SJCRH30 (cell line): Measurements from ENCODE around the gene NDRG3. TPM values are rescaled to one million over a fixed set of nuclear protein-coding genes. Genes with fewer than 3 reads are reported as not detected.
A peak's percentile ranks its signal among the peaks of the same experiment; 100 is the strongest.
"Not testable (repeated sequence)": the region's sequence is repeated elsewhere in the genome, so short reads cannot be mapped to it uniquely, and the experiment has no call there.

ENCODE experiments used
- DNase-seq, 2 experiments: peaks; one replicate each; pipeline ENCODE4 v3.0.0-alpha.2; 2015 to 2020
- H3K27ac ChIP-seq: fragments of 250-450 bp; sonication (Bioruptor Pico); 2 replicates; pipeline ENCODE4 v1.5.1; 2020; ENCODE audit warnings: mild to moderate bottlenecking, moderate library complexity
- H3K27me3 ChIP-seq: fragments of 250-450 bp; sonication (Bioruptor Pico); 2 replicates; pipeline ENCODE4 v1.5.1; 2020; ENCODE audit warnings: mild to moderate bottlenecking, moderate library complexity
- H3K36me3 ChIP-seq: fragments of 250-450 bp; sonication (Bioruptor Pico); 2 replicates; pipeline ENCODE4 v1.5.1; 2020; ENCODE audit warnings: mild to moderate bottlenecking, moderate library complexity
- H3K4me1 ChIP-seq: fragments of 250-450 bp; sonication (Bioruptor Pico); 2 replicates; pipeline ENCODE4 v1.5.1; 2020; ENCODE audit warnings: mild to moderate bottlenecking, moderate library complexity
- H3K4me3 ChIP-seq: fragments of 250-450 bp; sonication (Bioruptor Pico); 2 replicates; pipeline ENCODE4 v1.5.1; 2020; ENCODE audit warnings: mild to moderate bottlenecking, moderate library complexity
- H3K9me3 ChIP-seq: fragments of 250-450 bp; sonication (Bioruptor Pico); replicated peaks from 2 replicates; pipeline ENCODE4 v1.5.1; 2020; ENCODE audit warnings: mild to moderate bottlenecking, moderate library complexity
- total RNA-seq: library from RNA; depleted of rRNA; stranded (reverse); fragments of >200 nt; shearing (Covaris generic); gene quantifications from 2 replicates; pipeline ENCODE4 v1.2.3, GENCODE V29; 2014

NDRG3 gene
- total RNA-seq, 1 experiment from 2014 or later: 46.6 TPM

DNA sequence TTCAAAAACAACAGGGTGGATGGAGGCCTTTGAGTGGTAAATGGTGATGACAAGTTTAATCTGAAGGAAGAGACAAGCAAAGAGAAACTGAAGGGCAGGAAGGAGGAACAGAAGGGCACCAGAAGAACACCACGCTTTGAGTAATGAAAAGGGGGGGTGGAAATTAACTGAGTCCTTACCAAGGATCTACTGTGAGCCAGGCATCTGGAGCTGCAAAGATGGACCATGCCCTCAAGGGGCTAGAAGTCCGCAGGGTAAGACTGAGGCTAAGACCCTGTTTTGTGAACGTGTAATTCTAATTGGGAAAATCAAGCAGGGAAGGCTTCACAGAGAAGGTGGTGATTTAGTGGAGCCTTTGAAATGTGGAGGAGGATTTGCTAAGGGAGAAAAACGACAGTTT lies 1.6 kb downstream of the NDRG3 start:
- Histone ChIP-seq H3K27ac (no peak overlapping the region), H3K9me3 (no peaks in the 10 kb centered on the region), H3K27me3 (no peaks in the 10 kb centered on the region), H3K36me3 (no peaks in the 10 kb centered on the region), H3K4me1 (0 out of 2 replicates have a peak, but pooled peaks cover 5% of the 10 kb centered on the region), H3K4me3 (no peak overlapping the region)
- DNase-seq: no peak

DNA sequence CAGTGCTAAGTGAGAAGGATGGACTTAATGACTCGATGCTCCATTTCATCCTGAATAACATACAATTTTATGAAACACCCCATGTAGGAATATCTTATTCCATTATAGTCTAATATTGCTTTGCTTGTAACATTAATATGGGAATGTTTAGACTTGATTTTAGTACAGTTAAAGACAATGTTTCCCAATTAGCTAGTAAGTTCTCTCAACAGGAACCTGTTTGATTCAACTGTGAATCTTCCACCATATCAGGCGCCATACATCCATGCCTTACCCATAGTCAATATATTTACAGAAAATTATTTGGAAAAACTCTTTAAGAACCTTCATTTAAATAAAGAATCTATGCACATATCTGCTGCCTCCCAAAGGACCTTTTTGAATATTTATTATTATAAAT lies 3.3 kb downstream of the NDRG3 start:
- no peaks in the 10 kb centered on the region for H3K36me3 ChIP-seq
- H3K27ac ChIP-seq: no peak overlapping the region
- no peak for DNase-seq
- H3K27me3 ChIP-seq: no peaks in the 10 kb centered on the region
- 0 out of 2 replicates have a peak, but pooled peaks cover 5% of the 10 kb centered on the region for H3K4me1 ChIP-seq
- H3K9me3 ChIP-seq: no peaks in the 10 kb centered on the region
- no peak overlapping the region for H3K4me3 ChIP-seq

DNA sequence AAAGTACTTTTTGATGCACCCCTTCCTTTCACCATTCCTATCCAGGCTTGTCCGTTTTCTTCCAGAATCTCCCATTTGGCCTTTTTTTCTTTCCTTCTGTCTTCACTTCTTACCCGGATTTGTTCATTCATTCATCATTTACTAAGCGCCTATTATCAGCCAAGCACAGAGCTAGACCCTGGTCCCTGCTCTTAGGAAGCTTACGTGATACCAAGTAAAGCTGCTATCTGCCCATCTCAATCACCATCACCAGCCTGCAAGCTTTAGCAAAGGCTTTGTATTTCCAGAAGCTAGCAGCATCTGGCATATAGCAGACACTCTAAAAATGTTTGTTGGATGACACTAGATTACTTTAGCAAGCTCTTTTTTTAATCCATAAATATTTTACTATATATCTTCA lies 4.8 kb downstream of the NDRG3 start:
- Histone ChIP-seq H3K27ac (no peak overlapping the region), H3K9me3 (no peaks in the 10 kb centered on the region), H3K27me3 (no peaks in the 10 kb centered on the region), H3K4me3 (no peak overlapping the region), H3K4me1 (0 out of 2 replicates have a peak, but pooled peaks cover 2% of the 10 kb centered on the region), H3K36me3 (no peaks in the 10 kb centered on the region)
- no peak for DNase-seq

DNA sequence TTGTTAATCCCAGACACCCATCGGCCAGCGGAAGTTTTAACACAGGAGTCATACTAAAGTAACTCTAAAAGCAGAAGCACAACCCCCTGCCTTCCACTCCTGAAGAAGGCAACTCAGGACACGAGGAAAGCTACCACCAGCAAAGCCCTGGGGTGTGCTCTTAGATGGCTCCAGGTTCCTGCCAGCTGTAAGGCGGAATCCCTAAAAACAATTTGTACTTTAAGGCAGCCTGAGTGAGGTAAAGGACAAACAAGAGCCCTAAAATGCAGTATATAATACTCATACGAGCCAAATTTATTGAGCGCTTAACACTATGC lies 8.7 kb downstream of the NDRG3 start:
- Histone ChIP-seq H3K9me3 (no peaks in the 10 kb centered on the region), H3K36me3 (no peaks in the 10 kb centered on the region), H3K27me3 (no peaks in the 10 kb centered on the region), H3K4me3 (no peak overlapping the region), H3K4me1 (peaks cover 7% of the 10 kb centered on the region), H3K27ac (no peak overlapping the region)
- no peak for DNase-seq

DNA sequence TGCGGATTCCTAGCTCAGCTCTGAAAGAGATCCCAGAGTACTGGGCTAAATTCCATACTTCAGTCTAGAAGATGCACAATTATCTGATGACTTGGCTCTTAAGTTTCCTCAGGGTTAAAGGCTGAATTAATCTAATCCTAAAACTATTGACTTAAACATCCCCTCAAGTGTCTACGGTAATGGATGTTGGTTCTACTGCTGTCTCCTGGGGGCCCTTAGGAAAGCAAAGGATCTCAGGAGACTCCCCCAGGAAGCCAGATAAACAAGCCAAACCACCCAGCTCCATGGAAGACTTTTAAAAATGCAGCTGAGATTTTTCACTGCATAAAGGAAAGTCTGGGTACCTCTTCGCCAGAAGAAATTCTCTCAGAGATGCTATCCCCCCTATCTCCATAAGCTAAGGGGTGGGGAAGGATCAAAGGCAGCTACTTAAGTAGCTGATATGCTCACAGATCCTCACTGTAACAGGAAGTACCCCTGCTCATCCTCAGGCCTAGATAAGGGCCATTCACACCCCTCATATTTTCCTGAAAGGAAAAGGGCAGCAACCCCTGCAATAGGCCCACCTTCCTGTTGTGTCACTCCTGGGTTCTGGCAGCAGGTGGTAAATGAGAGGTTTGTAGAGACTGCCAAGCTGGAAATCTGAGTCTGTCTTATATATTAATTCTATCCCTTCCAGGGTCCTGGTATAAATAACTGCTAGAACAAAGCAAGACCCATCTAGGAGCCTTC lies 9.3 kb downstream of the NDRG3 start:
- Histone ChIP-seq H3K4me3 (no peak overlapping the region), H3K27ac (no peak overlapping the region), H3K9me3 (no peaks in the 10 kb centered on the region), H3K27me3 (no peaks in the 10 kb centered on the region), H3K4me1 (peaks cover 7% of the 10 kb centered on the region), H3K36me3 (no peaks in the 10 kb centered on the region)
- no peak for DNase-seq

- DNase-seq: no peak
- H3K36me3 ChIP-seq: no peaks in the 10 kb centered on the region
- H3K4me1 ChIP-seq: peaks cover 7% of the 10 kb centered on the region
- no peak overlapping the region for H3K27ac ChIP-seq
- H3K4me3 ChIP-seq: no peak overlapping the region
- no peaks in the 10 kb centered on the region for H3K9me3 ChIP-seq
- no peaks in the 10 kb centered on the region for H3K27me3 ChIP-seq
These were observed 13.4 kb downstream of the NDRG3 start for GRCh38 chr20:36732456-36732855.

DNA sequence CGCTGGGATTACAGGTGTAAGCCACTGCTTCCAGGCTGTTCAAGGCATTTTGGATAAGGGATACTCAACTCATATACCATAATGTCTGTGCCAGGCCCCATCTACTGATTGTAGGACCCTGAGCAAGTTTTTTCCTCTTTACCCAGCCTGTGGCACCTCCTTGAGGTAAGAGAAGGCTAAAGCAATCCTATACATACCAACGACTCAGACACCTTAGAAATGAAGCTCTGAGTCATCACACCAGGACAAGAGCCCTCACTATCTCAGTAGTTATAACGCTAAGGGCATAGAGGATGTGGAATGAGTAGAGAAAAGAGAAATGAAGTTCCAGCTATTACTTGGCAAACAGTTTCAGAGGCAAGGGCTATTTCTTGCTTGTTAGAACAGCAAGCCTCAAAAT lies 16.9 kb downstream of the NDRG3 start:
- Histone ChIP-seq H3K27ac (no peak overlapping the region), H3K27me3 (no peaks in the 10 kb centered on the region), H3K9me3 (no peaks in the 10 kb centered on the region), H3K4me1 (peaks cover 3% of the 10 kb centered on the region), H3K36me3 (no peaks in the 10 kb centered on the region), H3K4me3 (no peak overlapping the region)
- DNase-seq: peak in 1 of 2 experiments; percentile 23

GRCh38 chr20:36726168-36726567 lies 19.7 kb downstream of the NDRG3 start:
- no peaks in the 10 kb centered on the region for H3K27me3 ChIP-seq
- no peak for DNase-seq
- 0 out of 2 replicates have a peak, but pooled peaks cover 3% of the 10 kb centered on the region for H3K9me3 ChIP-seq
- H3K36me3 ChIP-seq: peaks cover 3% of the 10 kb centered on the region; the same call in 1 of the 2 replicates
- H3K27ac ChIP-seq: no peak overlapping the region
- no peaks in the 10 kb centered on the region for H3K4me1 ChIP-seq
- H3K4me3 ChIP-seq: no peak overlapping the region

- 0 out of 2 replicates have a peak, but pooled peaks cover 3% of the 10 kb centered on the region for H3K9me3 ChIP-seq
- H3K36me3 ChIP-seq: peaks cover 6% of the 10 kb centered on the region
- no peak overlapping the region for H3K27ac ChIP-seq
- H3K27me3 ChIP-seq: no peaks in the 10 kb centered on the region
- DNase-seq: no peak
- H3K4me3 ChIP-seq: no peak overlapping the region
- no peaks in the 10 kb centered on the region for H3K4me1 ChIP-seq
These were observed 25.4 kb downstream of the NDRG3 start for GRCh38 chr20:36720510-36720909.

DNA sequence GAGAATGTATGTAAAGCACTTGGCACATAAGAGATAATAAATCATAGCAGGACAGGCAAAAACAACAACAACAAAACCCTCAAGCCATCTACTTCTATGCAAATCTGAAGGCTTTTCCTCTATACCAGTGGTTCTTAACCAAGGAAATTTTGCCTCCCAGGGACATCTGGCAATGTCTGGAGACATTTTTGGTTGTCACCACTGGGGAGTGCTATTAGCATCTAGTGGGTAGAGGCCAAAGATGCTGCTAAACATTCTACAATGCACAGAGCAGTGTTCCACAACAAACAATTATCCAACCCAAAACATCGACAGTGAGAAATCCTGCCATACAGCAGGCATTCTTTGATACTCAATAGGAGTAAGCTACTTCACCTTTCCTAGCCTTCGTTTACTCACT lies 28.2 kb downstream of the NDRG3 start:
- no peaks in the 10 kb centered on the region for H3K27me3 ChIP-seq
- H3K4me3 ChIP-seq: no peak overlapping the region
- H3K36me3 ChIP-seq: peaks cover 8% of the 10 kb centered on the region
- H3K4me1 ChIP-seq: no peaks in the 10 kb centered on the region
- DNase-seq: peak in 1 of 2 experiments; percentile 45
- H3K27ac ChIP-seq: no peak overlapping the region
- no peaks in the 10 kb centered on the region for H3K9me3 ChIP-seq

DNA sequence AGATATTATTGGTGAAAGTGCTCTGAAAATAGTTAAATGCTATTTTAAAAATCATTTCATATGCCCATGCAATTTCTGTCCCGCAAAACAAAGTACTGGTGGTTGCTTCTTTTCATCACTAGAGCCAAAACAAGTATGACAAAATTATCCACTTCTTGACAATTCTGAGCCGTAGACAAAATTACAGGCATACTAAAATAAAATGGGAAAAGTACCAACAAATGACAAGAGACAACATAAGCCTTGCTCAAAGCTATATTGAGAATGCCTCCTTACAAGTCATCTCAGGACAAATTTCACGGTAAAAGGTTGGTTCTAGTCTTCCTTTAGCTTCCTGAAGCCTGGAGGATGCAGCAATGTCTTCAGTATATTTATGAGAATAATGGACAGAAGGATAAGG lies 28.9 kb downstream of the NDRG3 start:
- Histone ChIP-seq H3K27ac (no peak overlapping the region), H3K9me3 (no peaks in the 10 kb centered on the region), H3K4me1 (no peaks in the 10 kb centered on the region), H3K36me3 (peaks cover 9% of the 10 kb centered on the region), H3K4me3 (no peak overlapping the region), H3K27me3 (no peaks in the 10 kb centered on the region)
- no peak for DNase-seq

DNA sequence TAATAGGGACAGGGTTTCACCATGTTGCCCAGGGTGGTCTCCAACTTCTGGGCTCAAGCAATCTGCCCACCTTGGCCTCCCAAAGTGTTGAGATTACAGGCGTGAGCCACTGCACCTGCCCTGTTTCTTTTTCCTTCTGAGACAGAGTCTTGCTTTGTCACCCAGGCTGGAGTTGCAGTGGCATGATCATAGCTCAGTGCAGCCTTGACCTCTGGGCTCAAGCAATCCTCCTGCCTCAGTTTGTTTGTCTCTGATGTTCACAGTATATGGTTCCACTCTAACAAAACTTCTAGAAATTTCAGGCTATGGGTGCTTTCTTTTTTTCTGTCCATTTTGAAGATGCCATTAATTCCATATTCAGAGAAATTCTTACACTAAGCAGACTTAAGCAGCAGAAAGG lies 33.1 kb downstream of the NDRG3 start:
- H3K4me3 ChIP-seq: no peak overlapping the region
- H3K36me3 ChIP-seq: peaks cover 3% of the 10 kb centered on the region; the same call in 1 of the 2 replicates
- no peaks in the 10 kb centered on the region for H3K27me3 ChIP-seq
- H3K9me3 ChIP-seq: no peaks in the 10 kb centered on the region
- H3K27ac ChIP-seq: no peak overlapping the region
- no peak for DNase-seq
- no peaks in the 10 kb centered on the region for H3K4me1 ChIP-seq

- H3K27ac ChIP-seq: no peak overlapping the region
- no peaks in the 10 kb centered on the region for H3K27me3 ChIP-seq
- no peak overlapping the region for H3K4me3 ChIP-seq
- DNase-seq: no peak
- H3K36me3 ChIP-seq: peaks cover 5% of the 10 kb centered on the region; the same call in 1 of the 2 replicates
- no peaks in the 10 kb centered on the region for H3K4me1 ChIP-seq
- no peaks in the 10 kb centered on the region for H3K9me3 ChIP-seq
These were observed 36.8 kb downstream of the NDRG3 start for GRCh38 chr20:36709126-36709525.

GRCh38 chr20:36703530-36703929 lies 42.4 kb downstream of the NDRG3 start:
- peaks cover 5% of the 10 kb centered on the region; the same call in 1 of the 2 replicates for H3K36me3 ChIP-seq
- no peaks in the 10 kb centered on the region for H3K27me3 ChIP-seq
- H3K4me1 ChIP-seq: no peaks in the 10 kb centered on the region
- H3K27ac ChIP-seq: no peak overlapping the region
- DNase-seq: no peak
- H3K9me3 ChIP-seq: no peaks in the 10 kb centered on the region
- no peak overlapping the region for H3K4me3 ChIP-seq

- Histone ChIP-seq H3K36me3 (peaks cover 4% of the 10 kb centered on the region; the same call in 1 of the 2 replicates), H3K4me1 (no peaks in the 10 kb centered on the region), H3K9me3 (no peaks in the 10 kb centered on the region), H3K4me3 (no peak overlapping the region), H3K27ac (no peak overlapping the region), H3K27me3 (no peaks in the 10 kb centered on the region)
- no peak for DNase-seq
These were observed 45.5 kb downstream of the NDRG3 start for GRCh38 chr20:36700438-36700837.

DNA sequence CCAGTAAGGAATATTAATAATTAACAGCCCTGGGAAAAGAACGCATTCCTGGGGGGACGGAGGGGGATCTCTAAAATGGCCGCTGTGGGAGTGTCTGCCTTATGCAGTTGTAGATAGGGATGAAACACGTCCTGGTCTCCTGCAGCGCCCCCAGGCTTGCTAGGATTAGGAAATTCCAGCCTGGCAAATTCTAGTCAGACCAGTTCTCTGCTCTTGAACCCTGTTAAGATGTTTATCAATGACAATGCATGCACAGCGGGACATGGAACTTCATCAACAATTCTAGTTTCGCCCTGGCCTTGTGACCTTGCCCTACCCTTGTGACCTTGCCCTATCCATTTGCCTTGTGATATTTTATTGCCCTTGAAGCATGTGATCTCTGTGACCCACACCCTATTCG lies 50.4 kb downstream of the NDRG3 start:
- not testable (repeated sequence) for H3K27ac ChIP-seq, H3K4me1 ChIP-seq, H3K4me3 ChIP-seq, DNase-seq, H3K27me3 ChIP-seq, H3K36me3 ChIP-seq, H3K9me3 ChIP-seq
